ENCODE data around the gene KBTBD8. TPM values are rescaled to one million over a fixed set of nuclear protein-coding genes. Genes with fewer than 3 reads are reported as not detected.

The KBTBD8 gene
- total and polyA plus RNA-seq, 8 donors: 1.1 to 3.6 (median 1.7) TPM

DNA sequence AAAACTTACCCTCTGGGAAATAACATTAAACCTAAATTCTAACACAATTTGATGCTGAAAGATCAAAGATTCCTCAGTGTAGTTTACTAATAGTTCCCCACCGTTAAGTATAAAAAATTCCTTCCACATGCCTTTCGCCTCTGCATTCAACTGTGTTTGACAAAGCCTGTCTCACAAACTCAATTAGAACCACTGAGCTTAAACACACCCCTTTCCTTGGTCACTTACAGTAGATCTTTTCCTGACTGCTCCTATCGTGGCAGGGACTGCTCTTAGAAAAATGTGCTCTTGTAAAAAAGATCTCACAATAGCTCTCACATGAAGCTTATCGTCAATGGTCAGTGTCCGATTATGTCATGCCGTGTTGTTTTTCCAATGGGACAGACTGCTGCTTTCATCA lies 8.9 kb upstream of the KBTBD8 start:
- Histone ChIP-seq H3K27me3 (peaks cover 0 to 6% of the 10 kb centered on the region in 2 donors), H3K4me3 (no peak overlapping the region), H3K27ac (no peak overlapping the region), H3K4me1 (no peaks in the 10 kb centered on the region), H3K9me3 (no peaks in the 10 kb centered on the region), H3K36me3 (no peaks in the 10 kb centered on the region)
- intact Hi-C loops (cut with DNase I): no loop called here
- DNase-seq (no peak), ATAC-seq (no peak)
- TF ChIP-seq, protein P1, sequence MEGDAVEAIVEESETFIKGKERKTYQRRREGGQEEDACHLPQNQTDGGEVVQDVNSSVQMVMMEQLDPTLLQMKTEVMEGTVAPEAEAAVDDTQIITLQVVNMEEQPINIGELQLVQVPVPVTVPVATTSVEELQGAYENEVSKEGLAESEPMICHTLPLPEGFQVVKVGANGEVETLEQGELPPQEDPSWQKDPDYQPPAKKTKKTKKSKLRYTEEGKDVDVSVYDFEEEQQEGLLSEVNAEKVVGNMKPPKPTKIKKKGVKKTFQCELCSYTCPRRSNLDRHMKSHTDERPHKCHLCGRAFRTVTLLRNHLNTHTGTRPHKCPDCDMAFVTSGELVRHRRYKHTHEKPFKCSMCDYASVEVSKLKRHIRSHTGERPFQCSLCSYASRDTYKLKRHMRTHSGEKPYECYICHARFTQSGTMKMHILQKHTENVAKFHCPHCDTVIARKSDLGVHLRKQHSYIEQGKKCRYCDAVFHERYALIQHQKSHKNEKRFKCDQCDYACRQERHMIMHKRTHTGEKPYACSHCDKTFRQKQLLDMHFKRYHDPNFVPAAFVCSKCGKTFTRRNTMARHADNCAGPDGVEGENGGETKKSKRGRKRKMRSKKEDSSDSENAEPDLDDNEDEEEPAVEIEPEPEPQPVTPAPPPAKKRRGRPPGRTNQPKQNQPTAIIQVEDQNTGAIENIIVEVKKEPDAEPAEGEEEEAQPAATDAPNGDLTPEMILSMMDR (IDR thresholded peaks at IDR 0.05): no peak

DNA sequence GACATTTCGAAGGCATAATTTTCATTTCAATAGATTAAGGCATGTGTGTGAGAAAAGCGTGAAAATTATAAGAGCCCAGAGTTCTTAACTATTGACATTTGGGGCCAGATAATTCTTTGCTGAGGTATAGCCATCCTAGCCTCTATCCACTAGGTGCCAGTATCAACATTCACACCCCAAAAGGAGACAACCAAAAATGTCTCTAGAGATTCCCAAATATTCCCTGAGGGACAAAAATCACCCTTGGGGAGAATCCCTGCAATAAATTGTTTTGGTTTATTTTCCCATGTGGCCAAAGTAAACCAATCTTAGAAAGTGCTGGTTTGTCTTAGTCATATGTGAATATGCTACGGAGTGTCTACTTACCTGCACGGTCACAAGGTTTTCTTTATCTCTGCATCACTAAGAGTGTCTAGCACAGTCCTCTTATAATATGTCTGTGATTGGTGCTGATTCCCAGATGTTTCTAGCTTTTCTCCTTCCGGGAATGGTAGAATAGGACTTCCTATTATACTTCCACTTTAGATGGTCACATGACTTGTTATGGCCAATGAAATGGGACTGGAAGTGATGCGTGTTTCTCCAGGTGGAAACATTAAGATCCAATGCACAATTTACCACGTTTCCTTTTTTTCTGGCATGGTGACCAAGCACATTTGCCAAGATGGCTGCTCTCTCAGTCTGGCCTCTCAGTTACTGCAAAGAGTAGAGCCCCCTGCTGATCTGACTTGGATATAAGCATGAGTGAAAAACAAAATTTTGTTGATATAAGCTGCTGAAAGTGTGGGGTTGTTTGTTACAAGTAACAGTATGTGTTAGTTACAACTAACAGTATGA lies 8.0 kb upstream of the KBTBD8 start:
- TF ChIP-seq, protein P1 (IDR thresholded peaks at IDR 0.05): no peak
- no peak overlapping the region for H3K4me3 ChIP-seq
- no peaks in the 10 kb centered on the region for H3K4me1 ChIP-seq
- intact Hi-C loops (cut with DNase I): no loop called here
- no peaks in the 10 kb centered on the region for H3K9me3 ChIP-seq
- DNase-seq: no peak
- no peak for ATAC-seq
- no peak overlapping the region for H3K27ac ChIP-seq
- H3K27me3 ChIP-seq: peaks cover 0 to 6% of the 10 kb centered on the region in 2 donors
- no peaks in the 10 kb centered on the region for H3K36me3 ChIP-seq

DNA sequence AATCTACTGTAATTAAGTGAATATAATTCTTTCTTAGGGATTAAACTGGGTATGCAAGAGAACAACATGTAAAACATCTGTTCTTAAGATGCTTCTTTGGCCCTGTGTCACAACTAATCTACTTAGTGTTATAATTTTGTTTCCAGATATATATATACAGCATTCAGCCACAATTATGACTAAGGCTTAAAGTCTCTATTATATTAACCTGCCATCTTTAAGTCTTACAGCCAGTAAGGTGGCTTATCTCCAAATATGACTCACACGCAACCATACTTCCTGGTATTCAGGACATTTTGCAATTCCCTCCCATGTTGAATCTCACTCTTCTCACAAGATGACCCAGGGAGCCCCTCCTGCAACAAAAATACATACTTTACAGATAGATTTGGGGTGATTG lies 6.6 kb upstream of the KBTBD8 start:
- TF ChIP-seq, protein P1 (IDR thresholded peaks at IDR 0.05): no peak
- no peak overlapping the region for H3K4me3 ChIP-seq
- H3K9me3 ChIP-seq: no peaks in the 10 kb centered on the region
- H3K27me3 ChIP-seq: peaks cover 4 to 14% of the 10 kb centered on the region in 2 donors
- no peaks in the 10 kb centered on the region for H3K36me3 ChIP-seq
- H3K27ac ChIP-seq: no peak overlapping the region
- ATAC-seq: no peak
- H3K4me1 ChIP-seq: no peaks in the 10 kb centered on the region
- DNase-seq: no peak
- intact Hi-C loops (cut with DNase I): no loop called here

DNA sequence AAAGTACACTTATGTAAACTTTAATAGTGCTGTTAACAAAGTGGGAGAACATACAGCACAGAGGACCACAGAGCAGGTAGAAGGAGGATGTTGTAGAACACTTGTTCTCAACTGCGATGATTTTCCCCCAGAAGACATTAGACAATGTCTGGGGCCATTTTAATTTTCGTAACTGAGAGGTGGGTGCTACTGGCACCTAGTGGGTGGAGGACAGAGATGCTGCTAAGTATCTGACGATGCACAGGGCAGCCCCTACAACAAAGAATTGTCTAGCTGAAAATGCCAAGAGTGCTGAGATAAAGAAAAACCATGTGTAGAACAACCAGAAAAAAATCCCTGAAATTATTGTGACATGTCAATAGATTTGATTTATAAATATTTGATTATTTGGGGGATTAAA lies 5.0 kb upstream of the KBTBD8 start:
- Histone ChIP-seq H3K9me3 (no peaks in the 10 kb centered on the region), H3K27ac (no peak overlapping the region), H3K4me1 (peaks cover 0 to 6% of the 10 kb centered on the region in 2 donors), H3K36me3 (no peaks in the 10 kb centered on the region), H3K4me3 (no peak overlapping the region), H3K27me3 (peaks cover 4 to 14% of the 10 kb centered on the region in 2 donors)
- TF ChIP-seq, protein P1 (IDR thresholded peaks at IDR 0.05): no peak
- intact Hi-C loops (cut with DNase I): no loop called here
- ATAC-seq (no peak), DNase-seq (no peak)

DNA sequence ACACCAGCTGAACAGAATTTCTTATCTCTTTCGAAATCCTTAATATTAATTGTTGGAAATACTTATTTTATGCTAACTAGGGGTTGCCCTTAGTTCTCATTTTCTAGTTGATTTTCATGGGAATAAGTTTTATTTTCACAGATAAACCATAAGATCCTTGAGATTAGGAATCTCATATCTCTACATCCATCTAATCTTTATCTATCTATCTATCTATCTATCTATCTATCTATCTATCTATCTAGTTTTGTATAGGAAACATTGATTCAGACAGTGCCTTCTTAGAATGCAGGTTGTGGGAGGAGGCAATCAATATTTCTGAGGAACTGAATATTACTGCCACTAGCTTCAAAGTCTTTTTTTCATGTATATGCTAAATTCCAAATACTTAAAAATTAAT lies 3.5 kb upstream of the KBTBD8 start:
- Histone ChIP-seq H3K27me3 (peaks cover 4 to 14% of the 10 kb centered on the region in 2 donors), H3K9me3 (no peaks in the 10 kb centered on the region), H3K27ac (no peak overlapping the region), H3K4me1 (peaks cover 0 to 16% of the 10 kb centered on the region in 2 donors), H3K4me3 (no peak overlapping the region), H3K36me3 (no peaks in the 10 kb centered on the region)
- ATAC-seq (no peak), DNase-seq (no peak)
- TF ChIP-seq, protein P1 (IDR thresholded peaks at IDR 0.05): no peak
- intact Hi-C loops (cut with DNase I): no loop called here

Measured in left lung (tissue), 10 donors.